Activated CD4-positive, alpha-beta T cell treated with anti-CD3 and anti-CD28 coated beads for 1 hour (primary cell): ENCODE measurements around the gene PMEL.
"Not testable (repeated sequence)": the region's sequence is repeated elsewhere in the genome, so short reads cannot be mapped to it uniquely, and the experiment has no call there.

Experiments
- DNase-seq: peaks from one replicate; pipeline ENCODE4 v3.0.0-alpha.2; 2020

The PMEL gene

DNA sequence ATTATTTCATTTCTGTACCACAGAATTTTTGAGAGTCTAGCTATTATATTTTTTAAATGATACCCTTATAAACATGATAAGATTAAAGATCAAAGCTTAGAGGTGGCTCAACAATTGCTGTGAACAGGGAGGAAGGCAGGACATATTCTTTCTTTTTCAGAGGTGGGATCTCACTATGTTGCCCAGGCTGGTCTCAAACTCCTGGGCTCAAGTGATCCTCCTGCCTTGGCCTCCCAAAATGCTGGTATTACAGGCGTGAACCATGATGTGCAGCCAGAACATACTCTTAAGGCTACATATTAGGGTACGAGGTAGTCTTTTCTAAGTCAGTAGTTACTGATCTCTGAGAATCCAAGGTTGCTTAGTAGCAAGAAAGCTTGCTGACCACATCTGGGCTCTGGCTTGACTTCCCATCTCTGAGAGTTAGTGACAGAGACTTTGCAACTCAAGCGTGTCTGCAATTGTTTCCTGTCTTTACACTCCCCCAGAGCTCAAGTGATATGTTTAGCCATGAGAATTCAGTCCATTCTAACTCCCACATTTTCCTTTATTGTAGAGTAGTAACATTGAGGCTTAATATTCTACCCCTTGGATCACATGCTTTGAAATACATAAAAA, 16.6 kb upstream of the PMEL start:
- no peak for DNase-seq

DNA sequence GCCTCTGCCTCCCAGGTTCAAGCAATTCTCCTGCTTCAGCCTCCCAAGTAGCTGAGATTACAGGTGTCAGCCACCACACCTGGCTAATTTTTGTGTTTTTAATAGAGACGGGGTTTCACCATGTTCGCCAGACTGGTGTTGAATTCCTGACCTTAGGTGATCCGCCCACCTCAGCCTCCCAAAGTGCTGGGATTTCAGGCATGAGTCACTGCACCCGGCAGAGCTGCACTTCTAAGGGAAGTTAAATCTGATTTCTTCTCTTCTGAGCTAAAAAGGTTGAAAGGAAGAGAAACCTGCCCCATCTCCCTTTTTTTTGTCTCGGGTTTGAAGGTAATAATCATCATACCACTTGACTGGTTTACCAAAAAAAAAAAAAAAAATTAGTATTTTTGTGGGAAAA, 16.0 kb upstream of the PMEL start:
- DNase-seq, result not testable (repeated sequence)

DNA sequence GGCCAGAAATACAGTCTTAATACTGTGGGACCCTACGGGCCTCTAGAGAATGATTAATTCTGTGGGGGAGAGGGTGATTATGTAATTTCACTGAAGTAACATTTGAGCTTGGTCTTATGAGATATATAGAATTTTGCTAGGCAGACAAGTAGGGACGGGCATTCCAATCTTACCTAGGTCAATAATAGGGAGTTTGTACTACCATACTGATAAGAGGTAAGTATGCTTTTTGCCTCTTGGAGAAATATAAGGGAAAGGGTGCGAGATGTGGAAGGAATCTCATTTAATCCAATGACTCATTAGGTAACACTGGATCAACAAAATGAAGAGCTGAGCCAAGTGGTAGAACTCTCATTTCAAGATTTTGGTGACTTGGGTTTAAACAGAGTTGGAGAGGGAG, 13.2 kb upstream of the PMEL start:
- no peak for DNase-seq

DNA sequence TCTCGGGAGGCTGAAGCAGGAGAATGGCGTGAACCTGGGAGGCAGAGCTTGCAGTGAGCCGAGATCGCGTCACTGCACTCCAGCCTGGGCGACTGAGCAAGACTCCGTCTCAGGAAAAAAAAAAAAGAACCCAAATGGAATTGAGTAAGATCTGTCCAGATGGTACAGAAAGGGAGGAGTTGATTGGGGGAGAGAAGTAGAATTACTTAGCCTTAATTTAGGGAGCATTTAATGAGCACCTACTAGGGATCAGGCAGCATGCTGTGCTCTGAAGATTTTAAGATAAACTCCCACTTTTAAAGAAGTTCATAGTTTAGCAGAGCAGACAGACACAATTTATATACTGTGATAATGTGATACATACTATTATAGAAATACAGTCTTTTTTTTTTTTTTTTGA, 12.6 kb upstream of the PMEL start:
- no peak for DNase-seq

DNA sequence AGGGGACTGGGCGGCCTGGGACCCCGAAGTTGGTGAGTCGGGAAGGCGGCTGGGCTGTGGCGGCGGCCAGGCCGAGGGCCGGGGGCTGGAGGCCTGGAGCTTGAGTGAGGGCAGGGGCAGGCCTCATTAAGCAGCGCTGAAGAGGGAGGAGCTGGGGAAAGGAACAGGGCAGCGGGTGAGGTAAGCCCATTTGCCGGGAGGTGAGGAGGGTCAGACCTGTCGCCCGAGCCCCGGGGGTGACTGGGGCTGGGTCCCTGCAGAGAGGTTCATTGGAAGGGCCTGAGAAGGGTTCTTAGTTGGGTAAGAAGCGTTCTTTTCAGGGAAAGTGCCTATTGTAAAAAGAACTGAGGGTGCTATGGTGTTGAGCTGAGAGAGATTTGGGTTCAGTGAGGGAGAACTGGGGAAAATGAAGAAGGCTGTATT, 8.5 kb upstream of the PMEL start:
- DNase-seq, result no peak

DNA sequence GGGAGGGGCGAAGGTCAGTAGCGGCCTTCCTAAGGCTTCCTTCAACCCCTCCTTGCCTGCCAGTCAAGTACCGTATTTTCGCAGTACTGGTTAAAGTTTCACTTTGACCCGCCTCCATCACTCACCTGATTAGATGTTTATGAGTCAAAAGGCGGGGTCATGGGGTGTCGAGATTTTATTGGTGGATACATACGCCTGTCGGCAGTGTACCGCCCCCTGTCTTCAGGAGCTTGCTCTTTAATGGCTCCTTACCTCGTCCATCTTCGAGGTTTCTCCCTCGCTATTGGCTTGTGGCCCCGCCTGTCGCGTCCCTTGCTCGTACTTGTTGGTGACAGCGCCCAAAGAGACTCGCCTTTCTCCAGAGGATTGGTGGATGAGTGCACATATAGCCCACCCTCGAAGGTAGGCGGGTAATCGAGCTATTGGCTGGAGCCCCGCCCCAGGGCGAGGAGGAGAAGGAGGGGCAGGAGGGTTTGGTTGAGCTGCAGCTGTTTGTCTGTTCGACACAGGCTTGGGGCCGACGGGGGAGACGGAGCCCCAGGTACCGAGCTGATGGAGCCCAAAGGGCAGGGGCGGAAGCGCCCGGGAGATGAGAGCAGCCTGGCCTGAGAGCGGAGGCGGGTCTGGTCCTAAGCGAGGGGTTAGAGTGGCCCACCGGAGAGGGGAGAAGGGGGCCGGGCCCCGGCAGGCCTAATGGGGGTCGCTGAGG, 7.9 kb upstream of the PMEL start, which contains the start of gene RAB5B:
RAB5B (plus strand) TSS at position 480 of the 709 bp plus-strand sequence. CDS start 12,883 bp downstream, outside the sequence.
- peak; percentile 97 for DNase-seq

DNA sequence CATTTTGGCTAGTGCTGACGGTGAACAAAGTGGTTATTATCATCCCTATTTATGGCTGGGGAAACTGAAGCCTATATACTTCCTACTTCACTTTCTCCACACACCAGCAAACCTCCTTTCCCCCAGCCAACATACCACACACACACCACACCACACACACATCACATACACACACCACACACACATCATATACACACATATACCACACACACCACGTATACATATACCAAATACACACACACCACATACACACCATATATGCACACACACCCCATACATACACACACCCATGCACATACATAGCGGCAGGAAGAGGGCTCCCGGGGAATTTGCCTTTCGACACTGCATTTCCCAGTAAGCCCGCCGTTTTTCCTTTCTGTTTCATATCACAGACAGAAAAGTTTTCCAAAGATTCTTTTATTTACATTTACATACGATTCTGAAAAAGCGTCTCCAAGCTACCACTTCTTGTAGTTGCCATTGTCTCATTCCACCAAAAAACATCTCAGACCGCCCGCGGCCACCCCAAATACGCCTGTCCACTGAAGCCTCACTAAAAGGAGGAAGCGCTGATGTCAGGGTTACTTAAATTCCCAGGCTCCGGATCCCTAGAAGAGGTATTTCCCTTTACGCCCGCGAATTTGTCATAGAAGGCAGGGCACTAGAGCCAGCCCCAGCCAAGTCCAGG, 7.2 kb upstream of the PMEL start:
- no peak for DNase-seq

DNA sequence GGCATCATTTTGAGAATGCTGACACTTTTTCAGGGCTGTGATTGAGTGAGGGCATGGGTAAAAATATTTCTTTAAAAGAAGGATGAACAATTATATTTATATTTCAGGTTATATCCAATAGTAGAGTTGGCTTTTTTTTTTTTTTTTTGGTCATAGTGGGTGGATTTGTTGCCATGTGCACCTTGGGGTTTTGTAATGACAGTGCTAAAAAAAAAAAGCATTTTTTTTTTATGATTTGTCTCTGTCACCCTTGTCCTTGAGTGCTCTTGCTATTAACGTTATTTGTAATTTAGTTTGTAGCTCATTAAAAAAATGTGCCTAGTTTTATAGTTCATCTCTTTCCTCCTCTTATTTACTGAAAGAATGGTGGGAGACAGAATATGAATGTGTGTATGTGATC, 6.6 kb upstream of the PMEL start:
- DNase-seq, result no peak

DNA sequence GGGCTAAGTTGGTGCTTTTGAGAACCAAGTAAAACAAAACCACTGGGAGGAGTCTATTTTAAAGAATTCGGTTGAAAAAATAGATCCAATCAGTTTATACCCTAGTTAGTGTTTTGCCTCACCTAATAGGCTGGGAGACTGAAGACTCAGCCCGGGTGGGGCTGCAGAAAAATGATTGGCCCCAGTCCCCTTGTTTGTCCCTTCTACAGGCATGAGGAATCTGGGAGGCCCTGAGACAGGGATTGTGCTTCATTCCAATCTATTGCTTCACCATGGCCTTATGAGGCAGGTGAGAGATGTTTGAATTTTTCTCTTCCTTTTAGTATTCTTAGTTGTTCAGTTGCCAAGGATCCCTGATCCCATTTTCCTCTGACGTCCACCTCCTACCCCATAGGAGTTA, 6.2 kb upstream of the PMEL start:
- DNase-seq, result no peak

DNA sequence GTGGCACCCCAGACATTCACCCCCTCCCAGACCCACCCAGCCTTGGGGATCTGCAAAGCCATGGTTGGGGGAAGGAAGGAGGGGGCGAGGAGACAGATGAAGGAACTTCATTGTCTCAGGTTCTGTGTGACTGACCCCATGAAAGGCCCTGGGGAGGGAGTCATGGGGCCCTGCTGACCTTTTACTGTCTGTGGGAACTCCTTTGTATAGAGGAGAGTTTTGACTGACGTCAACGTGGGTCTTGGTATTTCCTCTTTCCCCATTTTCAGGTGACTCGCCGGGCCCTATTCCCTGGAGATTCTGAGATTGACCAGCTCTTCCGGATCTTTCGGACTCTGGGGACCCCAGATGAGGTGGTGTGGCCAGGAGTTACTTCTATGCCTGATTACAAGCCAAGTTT, 4.9 kb upstream of the PMEL start:
- no peak for DNase-seq

DNA sequence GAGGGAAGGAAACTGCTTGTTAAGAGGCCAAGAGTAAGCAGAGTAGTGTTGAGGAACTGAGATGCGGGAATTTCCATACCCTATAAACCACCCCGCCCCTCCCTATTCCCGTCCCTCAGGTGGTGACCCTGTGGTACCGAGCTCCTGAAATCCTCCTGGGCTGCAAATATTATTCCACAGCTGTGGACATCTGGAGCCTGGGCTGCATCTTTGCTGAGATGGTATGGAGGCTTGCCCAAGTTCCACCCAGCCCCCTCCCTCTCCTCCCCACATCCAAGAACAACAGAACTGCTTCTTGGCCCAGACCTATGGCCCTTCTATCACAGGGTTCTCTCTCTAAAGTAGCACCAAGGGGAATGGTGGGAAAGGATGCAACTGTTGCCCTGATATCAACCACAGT, 3.5 kb upstream of the PMEL start:
- no peak for DNase-seq

DNA sequence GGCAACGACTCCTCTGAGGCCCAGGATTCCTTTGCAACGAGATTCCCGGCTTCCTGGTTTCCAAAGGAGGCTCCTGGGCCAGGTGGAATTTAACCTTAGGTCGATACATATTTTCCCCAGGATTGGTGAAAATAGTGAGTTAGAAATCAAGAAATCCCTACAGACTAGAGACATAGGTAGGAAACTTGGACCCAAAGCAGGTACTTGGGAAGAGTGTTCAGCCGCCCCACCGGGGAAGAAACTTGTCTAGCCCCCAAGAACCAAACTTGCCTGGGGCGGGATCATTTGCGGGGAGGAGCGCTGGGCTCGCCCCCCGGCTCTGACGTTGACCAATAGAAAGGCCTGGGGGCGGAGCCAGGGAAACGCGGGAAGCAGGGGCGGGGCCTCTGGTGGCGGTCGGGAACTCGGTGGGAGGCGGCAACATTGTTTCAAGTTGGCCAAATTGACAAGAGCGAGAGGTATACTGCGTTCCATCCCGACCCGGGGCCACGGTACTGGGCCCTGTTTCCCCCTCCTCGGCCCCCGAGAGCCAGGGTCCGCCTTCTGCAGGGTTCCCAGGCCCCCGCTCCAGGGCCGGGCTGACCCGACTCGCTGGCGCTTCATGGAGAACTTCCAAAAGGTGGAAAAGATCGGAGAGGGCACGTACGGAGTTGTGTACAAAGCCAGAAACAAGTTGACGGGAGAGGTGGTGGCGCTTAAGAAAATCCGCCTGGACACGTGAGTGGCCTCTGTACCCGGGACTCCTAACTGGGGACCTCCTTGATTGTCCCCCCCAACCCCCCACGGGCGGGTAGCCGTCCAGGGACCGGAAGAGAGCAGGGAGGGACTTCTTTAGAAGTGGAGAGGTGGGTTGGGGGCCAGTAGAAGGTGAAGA, 803 bp upstream of the PMEL start, which contains the start of gene CDK2:
CDK2 (plus strand) TSS at position 423 of the 874 bp plus-strand sequence; CDS start at position 602, 179 bp downstream.
- peak; percentile 80 for DNase-seq

DNA sequence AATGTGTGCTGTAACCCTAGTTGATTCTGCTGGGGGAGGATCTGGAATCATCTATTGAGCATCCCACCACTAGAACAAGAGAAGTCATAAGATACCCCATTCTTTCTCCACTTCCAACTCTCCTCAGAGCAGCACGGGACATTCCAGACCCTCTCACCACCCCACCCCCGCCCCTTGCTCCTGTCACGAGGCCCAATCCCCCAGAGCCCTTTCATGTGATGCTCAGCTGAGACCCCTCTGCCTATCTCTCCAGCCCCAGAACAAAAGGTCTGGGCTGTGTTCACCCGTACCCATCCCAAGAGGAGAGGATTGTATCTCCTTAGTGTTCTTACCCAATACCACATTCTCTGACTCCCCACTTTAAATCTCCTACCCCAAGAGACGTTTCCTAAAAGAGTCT, 602 bp downstream of the PMEL start:
- no peak for DNase-seq

DNA sequence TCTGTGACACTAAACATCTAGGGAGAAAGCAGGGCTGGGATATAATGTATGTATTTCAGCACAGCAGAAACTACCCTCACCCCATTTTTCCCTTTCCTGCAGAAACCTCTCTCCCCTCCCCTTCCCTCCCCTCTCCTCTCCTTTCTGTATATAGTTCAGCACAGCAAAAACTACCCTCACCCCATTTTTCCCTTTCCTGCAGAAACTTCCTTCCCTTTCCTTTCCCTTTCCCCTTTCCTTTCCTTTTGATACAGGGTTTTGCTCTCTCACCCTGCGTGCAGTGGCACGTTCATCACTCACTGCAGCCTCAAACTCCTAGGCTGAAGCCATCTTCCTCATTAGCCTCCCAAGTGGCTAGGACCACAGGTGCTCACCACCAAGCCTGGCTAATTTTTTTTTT, 2.1 kb downstream of the PMEL start:
- DNase-seq, result no peak

DNA sequence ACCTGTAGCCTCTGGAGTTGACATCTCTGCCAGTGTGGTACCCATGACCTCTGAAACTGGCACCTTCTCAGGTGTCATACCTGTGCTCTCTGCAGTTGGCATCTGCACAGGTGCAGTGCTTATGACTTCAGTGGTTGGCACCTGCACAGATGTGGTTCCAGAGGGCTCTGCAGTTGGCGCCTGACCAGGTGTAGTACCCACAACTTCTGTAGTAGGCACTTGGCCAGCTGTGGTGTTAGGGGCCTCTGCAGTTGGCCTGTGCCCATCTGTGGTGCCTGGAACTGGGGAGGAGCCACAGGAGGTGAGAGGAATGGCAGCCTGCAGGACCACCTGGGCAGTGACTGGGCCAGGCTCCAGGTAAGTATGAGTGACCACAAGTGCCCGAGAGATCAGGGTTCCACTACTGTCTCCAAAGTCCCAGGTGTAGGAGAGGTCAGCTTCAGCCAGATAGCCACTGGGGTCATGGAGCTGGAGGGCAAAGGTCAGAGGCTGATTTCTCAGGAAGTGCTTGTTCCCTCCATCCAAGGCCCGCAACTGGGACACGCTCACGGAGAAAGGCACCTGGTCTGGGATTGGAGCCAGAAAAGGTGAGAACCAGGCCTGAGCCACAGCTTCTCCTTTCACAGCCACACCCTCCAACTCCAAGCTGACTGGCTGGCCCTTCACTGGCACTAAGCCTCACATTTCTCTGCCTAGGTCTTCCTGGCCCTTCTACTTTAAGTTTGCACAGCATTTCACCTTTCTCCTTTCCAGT, 8.6 kb downstream of the PMEL start:
- DNase-seq, result no peak

DNA sequence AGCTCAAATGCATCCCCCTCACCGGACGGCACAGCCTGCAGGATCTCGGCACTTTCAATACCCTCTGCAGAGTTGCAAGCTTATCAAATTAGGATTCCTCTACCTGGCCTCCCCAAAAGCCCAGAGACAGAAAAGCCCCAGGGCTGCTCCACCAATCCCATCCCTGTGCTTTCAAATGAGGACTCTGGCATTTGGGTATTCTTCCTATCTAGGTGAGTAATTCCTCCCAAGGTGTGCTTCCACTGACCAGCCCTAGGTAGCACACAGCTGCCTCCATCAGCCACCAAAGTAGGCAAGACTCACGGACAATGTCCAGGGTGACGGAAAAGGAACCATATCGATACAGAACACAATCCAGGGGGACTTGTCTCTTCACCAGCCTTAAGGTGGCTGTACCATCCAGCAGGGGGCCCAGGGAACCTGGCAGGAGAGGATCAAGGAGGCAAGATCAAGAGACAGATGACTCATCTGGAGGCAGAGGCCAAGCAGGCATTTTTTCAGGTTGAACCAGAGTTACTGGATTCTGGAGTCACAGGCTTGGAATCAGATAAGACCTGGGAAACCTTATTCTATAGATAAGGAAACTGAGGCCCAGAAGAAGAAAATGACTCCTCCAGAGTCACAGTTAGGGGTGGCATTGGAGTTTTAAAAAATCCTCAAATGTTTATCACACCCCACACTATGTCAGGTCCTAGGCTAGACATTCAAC, 9.9 kb downstream of the PMEL start:
- peak; percentile 39 for DNase-seq

DNA sequence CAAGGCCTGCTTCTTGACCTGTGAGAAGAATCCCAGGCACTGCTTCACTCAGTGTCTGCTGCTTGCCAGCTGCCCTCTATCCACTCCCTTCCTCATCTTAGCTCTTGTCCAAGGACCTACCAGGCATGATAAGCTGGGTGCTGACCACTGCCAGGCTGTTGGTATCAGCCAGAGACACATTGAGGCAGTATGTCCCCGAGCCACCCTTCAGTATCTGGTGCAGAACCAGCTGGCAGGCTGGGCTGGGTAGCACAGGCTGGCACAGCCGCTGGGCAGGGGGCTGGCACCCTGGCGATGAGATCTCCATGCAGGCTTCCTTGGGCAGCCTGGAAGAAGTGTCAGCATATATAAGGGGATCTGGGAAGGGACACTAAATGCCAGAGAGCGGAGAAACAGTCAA, 10.5 kb downstream of the PMEL start:
- DNase-seq, result no peak

DNA sequence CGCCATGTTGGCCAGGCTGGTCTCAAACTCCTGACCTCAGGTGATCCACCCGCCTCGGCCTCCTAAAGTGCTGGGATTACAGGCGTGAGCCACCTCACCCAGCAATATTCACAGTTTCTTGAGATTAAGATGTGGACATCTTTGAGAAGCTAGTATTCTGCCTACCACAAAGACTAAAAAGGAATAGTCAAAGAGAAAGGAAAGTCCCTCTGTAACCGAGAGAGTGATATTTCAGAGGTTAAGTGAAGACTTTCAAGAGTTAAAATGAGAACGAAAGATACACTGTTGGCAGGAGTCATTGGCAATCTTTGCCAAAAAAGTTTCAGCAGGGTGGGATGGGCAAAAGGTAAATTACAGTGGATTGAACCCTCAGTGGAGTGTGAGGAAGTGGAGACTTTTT, 19.3 kb downstream of the PMEL start:
- no peak for DNase-seq

DNA sequence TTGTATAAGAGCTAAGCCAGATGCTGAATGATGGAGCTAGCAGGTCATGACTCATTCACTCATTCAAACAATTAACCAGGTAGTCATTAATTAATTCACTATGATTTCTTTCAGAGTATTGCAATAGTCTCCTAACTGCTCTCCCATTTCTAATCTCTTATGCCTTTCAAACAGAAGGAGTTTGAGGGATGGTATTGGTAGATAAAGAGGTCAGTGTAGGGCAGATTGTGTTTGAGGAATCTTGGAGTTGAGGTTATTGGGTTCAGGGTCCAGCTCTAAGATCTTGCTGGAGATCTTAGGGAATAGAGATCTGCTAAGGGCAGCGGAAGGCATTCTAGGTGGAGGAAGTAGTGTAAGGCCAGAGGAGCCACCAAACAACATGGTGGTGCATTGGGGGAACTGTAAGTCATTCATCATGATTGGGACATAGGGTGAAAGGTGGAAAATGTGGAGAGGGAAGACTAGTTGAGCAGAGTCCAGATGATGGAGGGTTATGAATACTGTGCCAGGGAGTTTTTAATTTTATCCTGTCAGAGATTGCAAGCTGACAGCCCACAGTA, 23.2 kb downstream of the PMEL start:
- DNase-seq, result no peak

DNA sequence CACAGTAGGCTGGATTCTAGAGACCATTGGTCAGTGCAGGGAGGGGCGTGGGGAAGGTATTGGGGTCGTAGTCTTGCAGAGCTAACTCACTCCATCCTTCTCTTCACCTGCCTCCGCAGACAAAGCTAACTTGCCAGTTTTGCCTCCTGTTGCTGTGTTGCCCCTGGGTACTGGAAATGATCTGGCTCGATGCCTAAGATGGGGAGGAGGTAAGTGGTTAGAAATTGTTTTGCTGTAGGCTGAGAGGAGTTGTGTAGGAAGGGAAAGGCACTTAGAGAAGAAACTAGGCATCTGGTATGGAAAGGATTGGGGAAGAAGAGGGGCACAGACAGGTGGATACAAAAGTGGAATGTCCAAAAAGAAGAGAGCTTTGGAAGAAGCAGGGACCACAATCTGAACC, 23.8 kb downstream of the PMEL start:
- no peak for DNase-seq

DNA sequence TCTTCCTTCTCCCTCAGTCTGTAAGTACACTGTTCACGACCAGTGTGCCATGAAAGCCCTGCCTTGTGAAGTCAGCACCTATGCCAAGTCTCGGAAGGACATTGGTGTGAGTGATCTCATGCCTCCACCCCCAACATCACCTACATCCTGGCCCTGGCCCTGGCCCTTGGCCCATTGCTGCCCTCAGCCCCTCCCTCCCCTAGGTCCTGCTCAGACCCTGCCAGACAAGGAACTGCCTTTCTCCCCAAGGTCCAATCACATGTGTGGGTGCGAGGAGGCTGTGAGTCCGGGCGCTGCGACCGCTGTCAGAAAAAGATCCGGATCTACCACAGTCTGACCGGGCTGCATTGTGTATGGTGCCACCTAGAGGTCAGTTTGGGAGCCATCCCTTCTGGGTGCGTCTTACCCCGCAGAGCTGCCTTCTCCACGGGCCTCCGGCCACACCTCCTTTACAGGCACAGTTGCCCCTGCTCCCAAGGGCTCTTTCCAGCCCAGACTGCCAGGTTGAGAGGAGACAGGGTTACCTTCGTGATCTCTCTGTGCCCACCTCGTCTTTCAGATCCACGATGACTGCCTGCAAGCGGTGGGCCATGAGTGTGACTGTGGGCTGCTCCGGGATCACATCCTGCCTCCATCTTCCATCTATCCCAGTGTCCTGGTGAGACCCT, 25.6 kb downstream of the PMEL start:
- DNase-seq, result peak; percentile 70
